ENCODE results near the gene ZNF697.
"Not testable (repeated sequence)": the region's sequence is repeated elsewhere in the genome, so short reads cannot be mapped to it uniquely, and the experiment has no call there.

Gene ZNF697

DNA sequence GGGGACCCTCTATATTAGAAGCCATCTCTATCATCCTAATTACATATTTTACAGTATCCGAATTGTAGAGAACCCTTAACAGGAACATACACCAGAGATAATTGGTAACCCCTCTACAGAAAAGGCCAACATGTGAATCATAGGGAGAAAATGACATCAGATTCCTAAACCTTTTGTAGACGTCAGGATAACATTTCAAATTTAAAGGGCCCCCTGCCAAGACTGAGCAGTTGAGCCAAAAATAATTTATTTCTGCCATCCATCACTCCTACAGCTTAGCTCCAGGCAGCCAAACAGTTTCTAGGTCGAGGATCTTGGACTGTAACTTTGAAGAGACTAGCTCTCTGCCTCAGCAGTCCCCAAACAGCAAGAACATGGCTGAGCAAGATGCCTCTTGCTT, 21.2 kb downstream of the ZNF697 start:
- no peak overlapping the region for H3K9ac ChIP-seq (ENCODE audit: low read depth, low read length)
- H3K36me3 ChIP-seq (ENCODE audit: insufficient read depth, low read length), result peaks cover 24% of the 10 kb centered on the region
- no peaks in the 10 kb centered on the region for H3K9me3 ChIP-seq (replicated peaks; ENCODE audit: low read length)
- H3K4me3 ChIP-seq (ENCODE audit: low read length), result no peak overlapping the region
- H3K4me2 ChIP-seq (ENCODE audit: low read length), result peak overlapping the region; percentile 1
- peaks cover 20% of the 10 kb centered on the region for H3K4me1 ChIP-seq (ENCODE audit: control insufficient read depth, insufficient read depth, low read length)
- H3K27me3 ChIP-seq (ENCODE audit: control insufficient read depth, insufficient read depth, low read length), result no peaks in the 10 kb centered on the region

- Histone ChIP-seq H3K9ac (ENCODE audit: low read depth, low read length) (no peak overlapping the region), H3K36me3 (ENCODE audit: insufficient read depth, low read length) (peaks cover 24% of the 10 kb centered on the region), H3K4me3 (ENCODE audit: low read length) (no peak overlapping the region), H3K4me2 (ENCODE audit: low read length) (no peak overlapping the region), H3K4me1 (ENCODE audit: control insufficient read depth, insufficient read depth, low read length) (peaks cover 13% of the 10 kb centered on the region), H3K9me3 (replicated peaks; ENCODE audit: low read length) (no peaks in the 10 kb centered on the region), H3K27me3 (ENCODE audit: control insufficient read depth, insufficient read depth, low read length) (no peaks in the 10 kb centered on the region)
Observed at GRCh38 chr1:119626011-119626545, 22.0 kb downstream of the ZNF697 start.

GRCh38 chr1:119623678-119624077, 24.4 kb downstream of the ZNF697 start:
- H3K27me3 ChIP-seq (ENCODE audit: control insufficient read depth, insufficient read depth, low read length), result no peaks in the 10 kb centered on the region
- peaks cover 24% of the 10 kb centered on the region for H3K36me3 ChIP-seq (ENCODE audit: insufficient read depth, low read length)
- H3K4me2 ChIP-seq (ENCODE audit: low read length), result no peak overlapping the region
- H3K4me1 ChIP-seq (ENCODE audit: control insufficient read depth, insufficient read depth, low read length), result peaks cover 11% of the 10 kb centered on the region
- H3K9me3 ChIP-seq (replicated peaks; ENCODE audit: low read length), result no peaks in the 10 kb centered on the region
- H3K9ac ChIP-seq (ENCODE audit: low read depth, low read length), result no peak overlapping the region
- no peak overlapping the region for H3K4me3 ChIP-seq (ENCODE audit: low read length)

GRCh38 chr1:119623193-119623515, 24.9 kb downstream of the ZNF697 start:
- no peak overlapping the region for H3K9ac ChIP-seq (ENCODE audit: low read depth, low read length)
- peaks cover 11% of the 10 kb centered on the region for H3K4me1 ChIP-seq (ENCODE audit: control insufficient read depth, insufficient read depth, low read length)
- H3K36me3 ChIP-seq (ENCODE audit: insufficient read depth, low read length), result peaks cover 24% of the 10 kb centered on the region
- no peaks in the 10 kb centered on the region for H3K27me3 ChIP-seq (ENCODE audit: control insufficient read depth, insufficient read depth, low read length)
- H3K9me3 ChIP-seq (replicated peaks; ENCODE audit: low read length), result no peaks in the 10 kb centered on the region
- no peak overlapping the region for H3K4me2 ChIP-seq (ENCODE audit: low read length)
- no peak overlapping the region for H3K4me3 ChIP-seq (ENCODE audit: low read length)

GRCh38 chr1:119622311-119623192, 25.5 kb downstream of the ZNF697 start:
- H3K36me3 ChIP-seq (ENCODE audit: insufficient read depth, low read length), result peaks cover 24% of the 10 kb centered on the region
- no peak overlapping the region for H3K9ac ChIP-seq (ENCODE audit: low read depth, low read length)
- H3K27me3 ChIP-seq (ENCODE audit: control insufficient read depth, insufficient read depth, low read length), result no peaks in the 10 kb centered on the region
- no peak overlapping the region for H3K4me2 ChIP-seq (ENCODE audit: low read length)
- H3K9me3 ChIP-seq (replicated peaks; ENCODE audit: low read length), result no peaks in the 10 kb centered on the region
- no peak overlapping the region for H3K4me3 ChIP-seq (ENCODE audit: low read length)
- H3K4me1 ChIP-seq (ENCODE audit: control insufficient read depth, insufficient read depth, low read length), result peaks cover 11% of the 10 kb centered on the region

- H3K9me3 ChIP-seq (replicated peaks; ENCODE audit: low read length), result no peaks in the 10 kb centered on the region
- H3K4me2 ChIP-seq (ENCODE audit: low read length), result no peak overlapping the region
- H3K36me3 ChIP-seq (ENCODE audit: insufficient read depth, low read length), result peaks cover 24% of the 10 kb centered on the region
- H3K4me3 ChIP-seq (ENCODE audit: low read length), result no peak overlapping the region
- H3K9ac ChIP-seq (ENCODE audit: low read depth, low read length), result no peak overlapping the region
- peaks cover 3% of the 10 kb centered on the region for H3K4me1 ChIP-seq (ENCODE audit: control insufficient read depth, insufficient read depth, low read length)
- H3K27me3 ChIP-seq (ENCODE audit: control insufficient read depth, insufficient read depth, low read length), result no peaks in the 10 kb centered on the region
Observed at GRCh38 chr1:119621705-119622104, 26.4 kb downstream of the ZNF697 start.

DNA sequence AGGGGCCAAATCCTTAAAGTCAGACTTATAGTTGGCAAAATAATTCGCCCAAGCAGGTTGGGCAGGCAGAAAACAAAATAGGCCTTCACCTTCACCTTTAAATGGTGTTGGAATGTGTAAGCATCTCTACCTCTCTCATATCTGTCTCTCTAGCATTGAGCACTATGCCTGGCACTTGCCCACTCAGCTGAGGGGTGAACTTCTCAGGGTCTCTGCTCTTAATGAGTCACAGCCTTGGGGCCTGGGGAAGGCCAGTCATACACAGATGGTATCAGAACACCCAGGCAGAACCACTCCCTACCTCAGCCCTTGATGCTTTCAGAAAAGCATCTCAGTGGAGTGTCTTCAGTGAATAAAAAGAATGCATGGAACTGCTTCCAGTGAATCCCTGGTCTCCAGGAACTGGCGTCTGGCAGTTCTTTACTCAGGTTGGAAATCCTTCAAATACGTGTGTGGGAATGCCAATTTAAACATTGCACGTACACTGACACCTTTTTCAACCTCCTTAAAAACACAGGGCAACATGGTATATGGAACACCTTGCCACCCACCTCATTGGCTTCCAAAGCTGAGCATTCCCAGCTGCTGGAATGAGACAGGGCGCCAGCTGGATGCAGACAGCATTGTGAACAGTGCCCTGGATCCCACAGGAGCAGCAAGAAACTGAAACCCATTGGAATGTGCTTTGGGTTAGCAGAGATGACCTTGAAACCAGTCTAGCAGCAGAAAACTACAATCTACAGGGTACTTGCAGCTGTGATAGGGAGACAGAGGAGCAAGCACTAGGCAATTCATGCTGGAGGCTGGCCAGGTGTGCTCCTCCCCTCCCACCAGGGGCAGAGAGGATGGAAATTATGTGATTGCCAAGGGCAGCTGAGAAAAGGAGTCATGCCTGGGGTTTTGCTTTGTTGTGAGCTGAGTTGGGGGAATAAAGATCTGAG, 30.0 kb downstream of the ZNF697 start:
- Histone ChIP-seq H3K4me3 (ENCODE audit: low read length) (no peak overlapping the region), H3K4me2 (ENCODE audit: low read length) (no peak overlapping the region), H3K9ac (ENCODE audit: low read depth, low read length) (no peak overlapping the region), H3K9me3 (replicated peaks; ENCODE audit: low read length) (no peaks in the 10 kb centered on the region), H3K4me1 (ENCODE audit: control insufficient read depth, insufficient read depth, low read length) (no peaks in the 10 kb centered on the region), H3K36me3 (ENCODE audit: insufficient read depth, low read length) (peaks cover 12% of the 10 kb centered on the region), H3K27me3 (ENCODE audit: control insufficient read depth, insufficient read depth, low read length) (no peaks in the 10 kb centered on the region)

DNA sequence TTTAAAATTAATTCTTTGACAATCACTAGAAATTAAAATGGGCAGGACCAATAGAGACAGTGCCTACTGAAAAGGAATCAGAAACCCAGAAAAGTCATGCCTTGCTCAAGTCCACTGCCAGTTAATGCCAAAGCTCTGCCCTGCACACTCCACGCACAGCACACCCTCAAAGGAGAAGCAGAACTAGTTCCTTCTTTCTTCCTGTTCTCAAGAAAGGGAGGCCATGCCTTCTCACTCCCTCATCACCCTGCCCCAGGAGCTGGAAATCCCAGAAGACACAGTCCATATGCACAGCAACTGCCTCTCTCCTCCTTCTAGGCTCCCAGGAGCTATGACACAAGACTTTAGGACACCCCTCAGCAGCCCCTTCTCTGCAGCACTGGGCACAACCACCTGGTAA, 31.3 kb downstream of the ZNF697 start:
- not testable (repeated sequence) for H3K4me3 ChIP-seq (ENCODE audit: low read length); H3K36me3 ChIP-seq (ENCODE audit: insufficient read depth, low read length); H3K4me1 ChIP-seq (ENCODE audit: control insufficient read depth, insufficient read depth, low read length); H3K9ac ChIP-seq (ENCODE audit: low read depth, low read length); H3K9me3 ChIP-seq (replicated peaks; ENCODE audit: low read length); H3K4me2 ChIP-seq (ENCODE audit: low read length); H3K27me3 ChIP-seq (ENCODE audit: control insufficient read depth, insufficient read depth, low read length)

GRCh38 chr1:119615100-119615499, 33.0 kb downstream of the ZNF697 start:
- not testable (repeated sequence) for H3K9ac ChIP-seq (ENCODE audit: low read depth, low read length); H3K4me1 ChIP-seq (ENCODE audit: control insufficient read depth, insufficient read depth, low read length); H3K4me2 ChIP-seq (ENCODE audit: low read length); H3K36me3 ChIP-seq (ENCODE audit: insufficient read depth, low read length); H3K9me3 ChIP-seq (replicated peaks; ENCODE audit: low read length); H3K4me3 ChIP-seq (ENCODE audit: low read length)
- H3K27me3 ChIP-seq (ENCODE audit: control insufficient read depth, insufficient read depth, low read length), result peaks cover 14% of the 10 kb centered on the region

GRCh38 chr1:119613769-119614720, 34.0 kb downstream of the ZNF697 start:
- no peaks in the 10 kb centered on the region for H3K9me3 ChIP-seq (replicated peaks; ENCODE audit: low read length)
- no peak overlapping the region for H3K9ac ChIP-seq (ENCODE audit: low read depth, low read length)
- H3K4me2 ChIP-seq (ENCODE audit: low read length), result no peak overlapping the region
- H3K4me1 ChIP-seq (ENCODE audit: control insufficient read depth, insufficient read depth, low read length), result no peaks in the 10 kb centered on the region
- peaks cover 16% of the 10 kb centered on the region for H3K27me3 ChIP-seq (ENCODE audit: control insufficient read depth, insufficient read depth, low read length)
- H3K4me3 ChIP-seq (ENCODE audit: low read length), result no peak overlapping the region
- H3K36me3 ChIP-seq (ENCODE audit: insufficient read depth, low read length), result no peaks in the 10 kb centered on the region

DNA sequence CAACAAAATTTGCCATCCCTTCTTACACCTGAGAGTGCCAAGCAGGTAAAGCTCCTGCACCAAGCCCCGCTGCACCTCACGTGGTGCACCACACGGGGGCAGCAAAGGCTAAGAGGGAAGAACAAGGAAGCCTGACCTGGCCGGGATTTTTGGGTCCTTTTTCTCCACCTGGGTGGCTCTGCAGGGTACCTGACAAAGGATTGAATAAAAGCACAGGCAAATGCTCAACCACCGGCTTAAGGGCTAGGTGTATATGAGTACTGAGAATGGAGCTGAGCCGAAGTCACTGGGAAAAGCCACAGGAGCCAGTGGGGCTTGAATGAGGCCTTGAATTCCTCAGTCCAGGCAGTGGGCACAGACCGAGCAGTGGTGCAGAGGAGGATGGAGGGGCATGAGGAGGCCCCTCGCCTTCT, 36.4 kb downstream of the ZNF697 start:
- H3K4me1 ChIP-seq (ENCODE audit: control insufficient read depth, insufficient read depth, low read length), result no peaks in the 10 kb centered on the region
- no peak overlapping the region for H3K4me3 ChIP-seq (ENCODE audit: low read length)
- H3K4me2 ChIP-seq (ENCODE audit: low read length), result no peak overlapping the region
- no peaks in the 10 kb centered on the region for H3K36me3 ChIP-seq (ENCODE audit: insufficient read depth, low read length)
- H3K9me3 ChIP-seq (replicated peaks; ENCODE audit: low read length), result no peaks in the 10 kb centered on the region
- peaks cover 19% of the 10 kb centered on the region for H3K27me3 ChIP-seq (ENCODE audit: control insufficient read depth, insufficient read depth, low read length)
- no peak overlapping the region for H3K9ac ChIP-seq (ENCODE audit: low read depth, low read length)

All from skeletal muscle satellite cell (primary cell).